ENCODE measurements around the gene SFMBT2.
"Not testable (repeated sequence)": the region's sequence is repeated elsewhere in the genome, so short reads cannot be mapped to it uniquely, and the experiment has no call there.

SFMBT2 gene

DNA sequence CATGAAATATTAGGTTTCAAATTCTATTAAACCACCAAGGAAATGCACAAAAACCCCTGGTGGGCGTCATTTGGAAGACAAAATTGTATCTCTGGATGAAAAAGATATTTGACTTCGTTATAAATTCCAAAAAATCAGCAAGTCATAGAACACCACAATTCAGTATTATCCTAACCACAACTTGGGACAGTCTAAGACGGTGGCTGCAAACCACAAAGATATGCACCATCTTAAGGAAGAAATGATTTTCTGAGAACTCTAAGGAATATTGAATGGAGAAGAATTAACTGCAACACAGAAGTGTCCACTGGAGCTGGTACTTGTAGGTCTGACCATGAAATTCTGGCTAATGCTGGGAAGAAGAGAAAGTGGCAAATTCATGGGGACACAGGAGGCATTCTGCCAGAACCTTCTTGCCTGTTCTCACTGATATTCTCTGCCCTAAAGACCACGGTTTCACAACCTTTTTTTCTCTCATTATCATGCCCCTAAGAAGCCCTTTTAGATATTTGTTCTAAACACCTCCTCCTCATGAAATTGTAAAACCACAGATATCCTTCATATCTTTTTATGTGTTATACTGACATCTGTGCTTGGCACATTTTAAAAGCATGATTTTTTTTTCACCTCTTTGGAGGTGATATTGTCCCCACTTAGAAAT lies 92.9 kb downstream of the SFMBT2 start:
- no peak for DNase-seq

DNA sequence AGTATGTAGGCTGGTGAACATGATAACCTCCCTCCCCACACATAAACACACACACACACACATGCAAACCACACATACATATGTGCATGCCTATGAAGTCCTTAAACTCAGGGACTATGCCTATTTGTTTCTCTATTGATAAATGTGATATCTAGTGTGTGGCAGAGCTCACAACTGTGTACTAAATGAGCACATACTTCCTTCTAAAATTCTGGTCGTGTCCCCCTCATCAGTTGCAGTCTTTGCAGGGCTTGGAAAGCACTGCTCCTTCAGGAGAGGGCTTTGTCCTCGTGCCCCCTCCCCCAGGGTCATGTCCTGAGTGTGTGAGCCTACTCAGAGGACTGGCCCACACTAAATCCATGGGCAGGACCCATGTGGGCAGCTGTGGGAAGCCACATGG lies 94.0 kb downstream of the SFMBT2 start:
- no peak for DNase-seq

DNA sequence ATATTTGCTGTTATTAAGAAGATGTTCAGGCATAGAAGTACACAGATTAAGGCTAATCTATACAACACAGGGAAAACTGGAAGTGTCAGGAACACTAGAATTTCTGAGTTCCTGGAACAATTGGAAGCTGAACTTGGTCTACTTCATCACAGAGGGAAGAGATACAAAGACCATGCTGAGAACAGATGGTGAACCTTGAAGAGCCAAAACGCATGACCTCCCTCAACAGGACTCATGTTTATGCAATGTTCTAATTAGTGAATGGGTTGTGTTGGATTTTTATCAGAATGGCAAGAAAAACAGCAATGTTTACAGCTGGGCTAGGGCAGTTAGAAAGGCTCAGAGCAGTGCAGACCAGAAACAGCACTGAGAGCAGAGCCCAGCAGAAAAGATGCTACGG lies 94.9 kb downstream of the SFMBT2 start:
- no peak for DNase-seq

DNA sequence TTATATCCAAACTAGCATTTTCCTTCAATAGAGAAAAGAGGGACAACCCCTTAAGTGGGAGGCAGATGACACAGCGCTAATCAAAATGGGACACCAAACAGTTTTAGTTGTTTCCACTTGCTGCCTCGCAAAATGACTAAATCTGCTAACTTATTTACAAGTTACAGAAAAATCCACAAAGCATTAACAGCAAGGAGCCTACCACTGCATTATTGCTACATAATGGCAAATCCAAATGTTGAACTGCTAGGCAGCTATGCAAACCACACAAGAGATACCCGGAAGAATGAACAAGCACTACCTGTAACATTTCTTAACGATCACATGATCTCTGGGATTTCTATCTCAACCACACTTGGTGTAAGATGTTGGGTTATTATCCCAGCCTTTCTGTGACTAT lies 96.7 kb downstream of the SFMBT2 start:
- no peak for DNase-seq

DNA sequence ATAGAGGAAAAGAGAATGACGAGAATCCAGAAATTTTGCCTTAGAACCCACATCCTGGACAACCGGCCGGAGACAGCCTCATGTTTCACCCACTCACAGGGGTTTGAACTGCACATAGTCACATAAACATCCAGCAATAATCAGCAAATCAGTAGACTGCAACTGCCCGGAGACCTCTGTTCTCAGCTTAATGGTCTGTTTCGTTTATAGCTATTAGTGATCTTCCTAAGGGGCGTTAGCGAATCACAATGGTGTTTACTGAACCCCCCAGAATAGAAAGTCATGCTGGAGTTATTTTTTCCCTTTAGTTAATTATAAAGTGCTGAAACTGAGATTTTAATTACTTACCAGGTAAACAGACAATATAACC lies 98.4 kb downstream of the SFMBT2 start:
- no peak for DNase-seq

DNA sequence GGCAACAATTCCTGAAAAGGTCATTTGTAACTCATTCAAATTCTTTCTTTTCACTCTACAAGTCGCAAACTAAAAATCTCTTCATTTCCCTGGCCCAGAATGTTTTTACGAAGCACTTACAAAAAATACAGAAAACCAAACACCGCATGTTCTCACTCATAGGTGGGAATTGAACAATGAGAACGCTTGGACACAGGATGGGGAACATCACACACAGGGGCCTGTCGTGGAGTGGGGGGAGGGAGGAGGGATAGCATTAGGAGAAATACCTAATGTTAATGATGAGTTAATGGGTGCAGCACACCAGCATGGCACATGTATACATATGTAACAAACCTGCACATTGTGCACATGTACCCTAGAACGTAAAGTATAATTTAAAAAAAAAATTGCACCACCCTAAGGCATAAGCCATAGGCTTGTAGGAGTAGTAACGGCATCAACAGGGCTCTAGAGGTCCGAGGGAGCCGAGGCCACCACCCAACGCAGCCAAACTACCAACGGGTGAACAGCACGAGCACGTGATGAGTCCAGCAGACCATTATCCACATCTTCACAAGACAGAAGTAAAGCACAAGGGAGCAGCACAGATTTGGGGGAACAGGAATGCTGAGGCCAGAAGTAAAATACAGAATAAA lies 98.9 kb downstream of the SFMBT2 start:
- not testable (repeated sequence) for DNase-seq

DNA sequence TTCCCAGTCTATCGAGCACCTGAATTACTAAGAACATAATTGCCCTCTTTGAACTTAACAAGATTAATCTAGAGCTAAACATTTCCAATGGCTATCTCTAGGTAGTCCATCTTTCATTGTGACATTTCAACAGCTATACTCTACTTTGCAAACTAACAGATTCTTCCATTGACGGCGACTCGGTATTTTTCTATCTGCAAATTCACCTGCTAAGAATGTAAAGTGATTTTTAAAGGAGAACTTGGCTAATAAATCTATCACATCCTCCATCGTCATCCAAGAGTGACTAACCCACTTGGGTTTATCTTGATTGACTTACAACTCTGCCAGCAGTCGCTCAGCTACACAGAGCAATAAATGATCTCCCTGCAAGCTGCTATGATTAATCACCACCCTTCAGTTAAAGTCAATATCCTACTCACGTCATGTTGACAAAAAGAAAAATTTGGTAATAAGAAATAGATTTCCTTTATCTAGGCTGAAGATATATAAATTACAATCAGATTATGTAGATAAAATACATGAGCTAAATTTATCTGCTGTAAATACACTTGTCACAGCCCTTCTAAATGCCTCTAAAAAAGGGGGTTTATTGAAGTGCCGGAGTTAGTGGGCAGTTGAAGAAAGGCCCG lies 99.5 kb downstream of the SFMBT2 start:
- no peak for DNase-seq

DNA sequence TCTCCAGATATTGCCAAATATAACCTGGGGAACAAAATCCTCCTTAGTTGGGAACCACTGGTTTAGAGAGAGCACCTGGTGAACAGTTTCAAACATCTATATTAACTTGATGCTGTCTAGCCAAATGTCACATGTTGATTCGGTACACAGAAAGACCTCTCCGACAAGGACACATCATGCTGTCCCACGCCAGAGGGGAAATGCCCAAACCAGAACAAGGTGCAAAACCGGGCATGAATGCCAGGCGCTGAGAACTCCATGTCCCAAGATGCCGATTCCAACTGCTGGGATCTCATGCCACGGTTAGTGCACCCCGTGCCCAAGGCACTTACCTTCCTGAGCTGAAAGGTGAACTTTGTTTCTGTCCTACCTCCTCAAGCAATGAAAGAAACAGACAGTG lies 100.8 kb downstream of the SFMBT2 start:
- no peak for DNase-seq

DNA sequence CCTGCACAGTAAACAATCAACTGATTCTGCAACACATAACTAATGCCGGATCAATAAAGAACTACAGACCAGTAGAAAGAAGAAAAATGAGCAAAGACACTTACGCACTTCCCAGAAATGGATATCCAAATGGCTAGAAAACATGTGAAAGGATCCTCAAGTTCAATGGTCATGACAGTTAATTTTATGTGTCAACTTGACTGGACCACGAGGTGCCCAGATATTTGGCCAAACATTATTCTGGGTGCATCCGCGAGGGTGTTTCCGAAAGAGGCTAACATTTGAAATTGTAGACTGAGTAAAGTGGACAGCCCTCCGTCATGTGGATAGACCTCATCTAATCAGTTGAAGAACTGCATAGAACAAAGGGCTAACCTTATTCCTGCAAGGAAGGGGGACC lies 102.0 kb downstream of the SFMBT2 start:
- no peak for DNase-seq

DNA sequence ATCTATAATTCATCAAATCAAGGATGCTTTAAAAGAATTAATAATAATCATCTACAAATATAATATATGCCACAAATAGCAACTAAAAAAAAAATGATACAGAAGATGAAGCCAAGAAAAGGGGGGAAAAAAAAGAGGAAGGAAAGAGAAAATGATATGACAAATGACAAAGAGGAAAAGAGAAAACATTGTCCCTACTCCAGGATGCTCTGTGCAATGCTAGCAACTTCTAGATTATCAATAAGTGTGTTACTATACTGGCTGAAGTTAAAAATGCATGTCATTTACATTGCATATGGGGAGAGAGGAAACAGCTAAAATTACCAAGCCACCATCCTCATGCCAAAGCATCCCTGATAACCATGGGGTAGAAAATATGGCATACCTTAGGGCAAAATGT lies 104.2 kb downstream of the SFMBT2 start:
- DNase-seq, result no peak

DNA sequence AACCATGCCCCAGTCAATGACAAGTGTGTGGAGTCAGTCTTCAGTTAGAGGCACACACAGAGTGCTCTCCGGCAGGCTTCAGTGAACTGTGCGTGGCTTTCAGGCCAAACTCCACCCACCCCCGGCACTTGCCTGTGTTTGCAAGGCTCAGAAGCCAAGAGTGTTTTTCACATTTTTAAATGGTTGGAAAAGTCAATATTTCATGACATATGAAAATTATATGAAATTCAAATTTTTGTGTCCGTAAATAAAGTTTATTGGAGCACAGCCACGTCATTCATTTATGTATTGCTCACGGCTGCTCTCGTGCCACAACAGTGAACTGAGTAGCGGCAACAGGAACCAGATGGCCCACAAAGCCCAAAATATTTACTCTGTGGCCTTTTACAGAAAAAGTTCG lies 104.7 kb downstream of the SFMBT2 start:
- no peak for DNase-seq

DNA sequence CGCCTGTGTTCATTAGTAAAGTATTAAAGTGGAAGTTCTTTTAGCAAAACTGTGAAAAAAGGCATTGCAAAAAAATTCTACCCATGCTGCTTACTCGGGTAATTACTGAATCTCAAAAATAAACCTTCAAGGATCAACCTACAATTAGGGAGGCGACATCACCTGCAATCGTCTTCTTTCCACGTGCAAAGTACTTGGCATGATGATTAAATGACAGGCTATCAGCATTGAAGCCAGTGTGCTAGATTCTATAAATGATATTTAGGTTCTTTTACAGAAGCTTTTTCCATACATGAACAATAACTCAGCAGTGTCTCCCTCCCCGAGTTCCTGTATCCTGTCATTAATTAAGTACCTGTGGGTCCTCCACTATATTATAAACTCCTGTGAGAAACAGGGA lies 105.8 kb downstream of the SFMBT2 start:
- DNase-seq, result no peak

DNA sequence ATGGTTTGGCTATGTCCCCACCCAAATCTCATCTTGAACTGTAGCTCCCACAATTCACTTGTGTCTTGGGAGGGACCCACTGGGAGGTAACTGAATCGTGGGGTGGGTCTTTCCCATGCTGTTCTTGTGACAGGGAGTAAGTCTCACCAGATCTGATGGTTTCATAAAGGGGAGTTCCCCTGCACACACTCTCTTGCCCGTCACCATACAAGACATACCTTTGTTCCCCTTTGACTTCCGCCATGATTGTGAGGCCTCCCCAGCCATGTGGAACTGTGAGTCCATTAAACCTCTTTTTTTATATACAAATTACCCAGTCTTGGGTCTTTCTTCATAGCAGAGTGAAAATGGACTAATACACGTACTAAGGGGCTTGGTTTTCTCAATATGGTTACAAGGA lies 106.7 kb downstream of the SFMBT2 start:
- DNase-seq, result no peak

DNA sequence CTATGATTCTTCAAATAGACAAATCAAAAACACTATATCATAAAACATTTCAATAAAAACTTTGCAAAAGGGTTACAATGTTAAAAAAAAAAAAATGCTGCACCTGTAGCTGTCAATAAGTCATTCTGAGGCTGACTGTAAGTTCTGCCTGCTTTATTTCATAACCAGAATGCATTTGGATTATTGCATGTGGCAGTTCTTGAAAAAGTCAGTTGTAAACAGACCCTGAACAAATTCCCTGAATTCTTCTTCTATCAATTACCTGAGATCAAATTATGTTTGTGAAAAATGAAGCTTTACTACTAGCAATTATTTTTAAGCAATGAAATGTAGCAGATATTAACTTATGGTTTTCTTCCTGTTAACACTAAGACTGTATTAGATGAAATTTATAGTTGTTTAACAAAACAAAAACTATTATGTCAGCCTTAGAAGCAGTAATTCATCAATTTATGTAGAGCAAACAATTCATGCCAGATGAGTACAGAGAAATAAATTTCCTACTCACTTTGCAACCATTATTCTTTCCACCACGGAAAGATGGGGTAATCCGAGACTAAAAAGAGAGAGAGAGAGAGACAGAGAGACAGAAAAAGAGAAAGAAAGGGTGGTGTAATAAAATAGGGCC lies 107.8 kb downstream of the SFMBT2 start:
- no peak for DNase-seq

DNA sequence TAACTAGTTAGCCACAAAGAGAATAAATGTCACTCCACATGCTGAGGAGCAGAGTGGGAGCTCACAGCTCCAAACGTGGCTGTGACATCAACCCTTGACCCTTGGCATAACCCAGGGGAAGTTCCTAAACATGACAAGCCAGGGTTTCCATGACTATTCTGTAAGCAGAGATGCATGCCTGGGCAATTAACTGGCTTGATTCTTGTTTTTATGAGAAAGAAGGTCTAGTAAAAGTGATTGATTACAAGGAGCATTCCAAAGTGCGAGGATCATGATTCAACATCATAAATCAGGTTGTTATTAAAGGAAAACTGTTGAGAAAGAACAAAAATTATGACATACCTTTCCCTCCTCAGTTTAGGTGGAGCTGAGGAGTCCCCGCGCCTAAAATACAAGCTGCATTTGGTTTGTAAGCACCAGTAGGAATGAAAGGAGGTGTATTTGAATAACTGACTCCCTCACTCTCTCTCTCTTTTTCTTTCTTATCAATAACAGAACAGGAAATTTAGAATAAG lies 108.4 kb downstream of the SFMBT2 start:
- DNase-seq, result no peak

DNA sequence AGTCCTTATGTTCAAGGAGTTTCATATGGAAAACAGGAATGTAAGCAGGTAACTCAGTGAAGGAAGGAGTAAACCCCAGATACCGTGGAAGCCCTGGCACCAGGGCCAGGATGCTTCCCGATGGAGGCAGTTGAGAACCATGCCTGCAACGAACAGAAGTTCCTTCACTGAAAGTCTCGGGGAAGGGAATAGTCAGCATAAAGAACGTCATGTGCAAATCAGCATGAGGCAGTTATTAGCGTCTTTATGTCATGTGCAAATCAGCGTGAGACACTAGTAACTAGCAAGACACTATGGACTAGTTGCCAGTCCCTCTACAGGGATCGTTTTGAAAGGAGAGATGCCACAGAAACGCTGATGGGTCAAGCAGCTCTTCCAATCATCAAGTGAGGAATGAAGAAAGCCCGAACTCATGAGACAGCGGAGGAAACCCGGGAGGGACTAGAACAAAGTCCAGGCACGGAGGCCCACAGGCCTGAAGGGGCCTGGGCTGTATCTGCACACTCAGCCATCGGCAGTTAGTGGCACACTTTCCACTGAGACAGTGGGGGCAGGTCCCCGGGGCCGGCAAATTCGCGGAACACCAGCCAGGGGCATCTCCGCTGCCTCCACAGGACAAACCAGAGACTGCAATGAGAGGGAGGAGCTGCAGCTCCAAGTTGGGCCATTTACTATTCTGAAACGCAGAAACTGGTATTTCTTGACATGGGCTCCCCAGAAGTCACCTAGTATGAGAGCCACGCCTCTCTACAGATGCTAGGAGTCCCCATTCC lies 109.6 kb downstream of the SFMBT2 start:
- DNase-seq, result no peak

DNA sequence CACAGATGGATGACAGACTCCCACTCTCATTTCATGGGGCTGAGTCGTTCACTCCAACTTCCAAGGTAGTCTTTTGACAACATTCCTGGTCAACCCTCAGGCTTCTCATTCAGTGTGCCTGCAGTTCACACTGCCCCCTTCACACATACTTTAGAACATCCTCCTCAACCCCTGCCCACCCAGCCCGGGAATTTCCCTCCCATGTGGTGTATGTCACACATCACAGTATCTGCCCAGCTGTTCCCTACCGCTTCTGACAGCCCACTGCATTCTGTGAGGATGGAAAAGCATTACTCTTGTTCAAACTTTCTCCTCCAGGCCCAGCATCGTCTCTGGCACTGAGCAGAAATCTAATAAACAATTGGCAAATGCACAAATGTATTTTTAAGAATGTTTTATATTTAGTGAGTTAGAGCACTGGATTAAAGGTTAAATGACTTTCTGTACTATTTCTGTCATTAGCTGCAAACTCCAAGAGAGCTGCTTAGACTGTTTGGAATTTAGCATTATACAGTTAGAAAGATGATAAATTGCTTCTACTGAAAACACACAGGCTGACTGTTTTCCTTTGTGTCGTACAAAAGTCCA lies 110.4 kb downstream of the SFMBT2 start:
- DNase-seq, result no peak

DNA sequence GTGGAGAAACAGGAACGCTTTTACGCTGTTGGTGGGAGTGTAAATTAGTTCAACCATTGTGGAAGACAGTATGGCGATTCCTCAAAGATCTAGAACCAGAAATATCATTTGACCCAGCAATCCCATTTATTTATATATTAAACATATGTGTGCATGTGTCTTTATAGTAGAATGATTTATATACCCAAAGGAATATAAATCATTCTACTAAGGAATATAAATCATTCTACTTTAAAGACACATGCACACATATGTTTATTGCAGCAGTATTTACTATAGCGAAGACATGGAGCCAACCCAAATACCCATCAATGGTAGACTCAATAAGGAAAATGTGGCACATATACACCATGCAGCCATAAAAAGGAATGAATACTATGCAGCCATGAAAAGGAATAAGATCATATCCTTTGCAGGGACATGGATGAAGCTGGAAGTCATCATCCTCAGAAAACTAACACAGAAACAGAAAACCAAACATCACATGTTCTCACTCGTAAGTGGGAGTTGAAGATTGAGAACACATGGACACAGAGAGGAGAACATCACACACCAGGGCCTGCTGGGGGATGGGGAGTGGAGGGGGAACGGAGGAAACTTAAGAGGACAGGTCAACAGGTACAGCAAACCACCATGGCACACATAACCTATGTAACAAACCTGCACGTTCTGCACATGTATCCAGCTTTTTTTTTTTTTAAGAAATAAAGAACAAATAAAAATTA lies 111.1 kb downstream of the SFMBT2 start:
- not testable (repeated sequence) for DNase-seq

DNA sequence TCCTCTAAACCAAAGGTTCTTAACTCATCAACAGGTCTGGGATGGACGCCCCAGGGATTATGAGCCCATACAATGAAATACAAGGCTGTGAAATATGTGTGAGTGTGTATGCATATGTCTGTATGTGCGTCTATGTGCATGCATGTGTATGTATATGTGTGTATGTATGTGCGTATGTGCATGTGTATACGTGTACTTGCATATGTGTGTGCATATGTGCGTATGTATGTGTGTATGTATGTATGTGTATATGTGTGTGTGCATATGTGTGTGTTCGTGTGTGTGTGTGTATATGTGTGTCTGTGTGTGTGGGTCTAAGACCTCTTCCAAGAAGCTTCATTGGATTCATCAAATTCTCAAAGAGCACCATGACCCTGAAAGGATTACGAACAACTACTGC lies 112.3 kb downstream of the SFMBT2 start:
- DNase-seq, result no peak

DNA sequence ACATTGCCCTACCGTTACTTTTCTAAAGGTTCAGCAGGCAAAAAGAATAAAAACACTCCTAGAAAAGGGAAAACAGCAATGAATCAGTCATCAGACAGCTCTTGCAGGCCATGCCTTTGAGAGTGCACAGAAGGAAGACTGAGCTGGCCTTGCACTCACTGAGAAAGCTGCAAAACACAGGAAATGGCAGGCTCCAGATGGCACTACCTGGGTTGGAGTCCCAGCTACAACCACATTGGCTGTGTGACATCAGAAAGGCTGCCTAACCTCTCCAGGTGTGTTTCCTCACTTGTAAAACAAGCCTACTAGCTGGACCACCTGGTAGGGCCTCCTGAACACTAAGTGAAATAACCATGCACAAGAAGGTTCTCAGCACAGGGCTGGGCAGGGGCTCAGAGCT lies 113.7 kb downstream of the SFMBT2 start:
- no peak for DNase-seq

DNA sequence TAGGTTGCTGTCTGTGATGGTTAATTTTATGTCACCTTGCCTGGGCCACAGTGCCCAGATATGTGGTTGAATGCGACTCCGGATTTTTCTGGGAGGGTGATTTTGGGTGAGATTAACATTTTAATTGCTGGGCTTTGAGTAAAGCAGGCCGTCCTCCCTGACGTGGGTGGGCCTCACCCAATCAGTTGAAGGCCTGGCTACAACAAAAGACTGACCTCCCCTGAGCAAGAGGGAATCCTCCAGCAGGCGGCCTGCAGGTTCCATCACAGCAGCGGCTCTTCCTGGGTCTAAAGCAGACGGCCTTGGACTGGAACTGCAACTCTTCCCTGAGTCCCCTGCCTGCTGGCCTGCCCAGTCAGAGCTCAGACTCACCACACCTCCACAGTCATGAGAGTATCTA lies 114.2 kb downstream of the SFMBT2 start:
- no peak for DNase-seq

DNA sequence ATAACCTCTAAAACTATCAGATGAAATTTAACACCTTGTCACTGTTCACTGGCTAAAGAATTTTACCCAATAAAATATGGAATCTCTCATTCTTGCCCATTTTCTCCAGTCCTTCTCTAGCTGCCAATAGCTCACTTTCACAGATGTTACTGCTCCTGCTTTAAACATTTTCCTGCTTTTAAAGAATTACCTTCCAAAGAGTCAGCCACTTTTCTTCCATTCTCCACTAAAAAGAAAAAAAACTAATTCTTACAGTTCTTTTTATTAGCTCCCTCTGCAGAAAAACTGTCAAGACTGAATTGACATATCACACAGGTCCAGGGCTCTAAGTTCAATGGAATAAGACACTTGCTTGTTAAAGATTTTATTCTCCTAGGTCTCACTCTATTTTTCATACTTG lies 114.8 kb downstream of the SFMBT2 start:
- no peak for DNase-seq

All from 8988T (cell line).